Activated naive CD4-positive, alpha-beta T cell treated with Interleukin-2 at 50 U/mL for 16 hours (primary cell): Measurements from ENCODE around the gene LHPP.

Experiments used
- DNase-seq: peaks from one replicate; pipeline ENCODE4 v3.0.0-alpha.2; 2020

LHPP gene

DNA sequence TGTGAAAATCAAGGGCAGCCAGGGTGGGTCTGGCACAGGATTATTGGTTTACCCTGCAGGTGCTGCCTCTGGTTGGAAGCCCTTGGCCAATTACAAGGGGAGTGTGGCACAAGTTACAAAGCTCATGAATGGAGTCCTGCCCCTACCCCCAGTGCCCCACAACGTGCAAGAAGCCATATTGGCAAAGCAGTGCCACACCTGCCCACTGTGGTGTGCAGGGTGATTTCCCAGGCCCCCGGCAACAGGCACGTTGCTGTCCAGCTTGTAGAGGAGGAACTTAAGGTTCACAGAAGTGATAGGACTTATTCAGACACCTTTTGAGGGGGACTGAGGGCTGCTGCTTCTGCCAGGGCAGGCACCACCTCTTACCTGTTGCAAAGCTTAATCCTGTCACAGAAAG is 11.4 kb downstream of the LHPP start:
- no peak for DNase-seq

DNA sequence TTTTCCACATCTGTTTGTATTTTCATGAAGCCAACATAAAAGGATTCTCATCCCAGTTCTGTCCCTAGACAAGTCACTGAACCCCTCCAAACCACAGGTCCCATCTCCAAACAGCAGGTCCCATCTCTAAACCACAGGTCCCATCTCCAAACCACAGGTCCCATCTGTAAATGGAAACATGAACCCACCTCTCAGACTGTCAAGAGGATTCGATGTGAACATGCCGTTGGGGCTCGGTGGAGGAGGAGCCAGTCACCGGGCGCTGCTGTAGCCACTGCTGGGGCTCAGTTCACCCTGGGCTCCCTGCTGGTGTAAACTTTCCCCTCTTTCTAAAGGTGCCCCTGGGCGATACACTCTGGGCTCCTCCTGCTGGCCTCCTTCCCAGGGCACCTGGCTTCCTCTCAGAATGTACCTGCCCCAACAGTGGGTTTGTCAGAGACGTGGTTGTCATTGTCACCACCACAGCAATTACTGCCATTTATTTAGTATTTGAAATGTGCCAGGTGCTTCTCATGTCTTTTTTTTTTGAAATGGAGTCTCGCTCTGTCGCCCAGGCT is 13.0 kb downstream of the LHPP start:
- DNase-seq: no peak

GRCh38 chr10:124476043-124476725 is 14.6 kb downstream of the LHPP start:
- DNase-seq: no peak

DNA sequence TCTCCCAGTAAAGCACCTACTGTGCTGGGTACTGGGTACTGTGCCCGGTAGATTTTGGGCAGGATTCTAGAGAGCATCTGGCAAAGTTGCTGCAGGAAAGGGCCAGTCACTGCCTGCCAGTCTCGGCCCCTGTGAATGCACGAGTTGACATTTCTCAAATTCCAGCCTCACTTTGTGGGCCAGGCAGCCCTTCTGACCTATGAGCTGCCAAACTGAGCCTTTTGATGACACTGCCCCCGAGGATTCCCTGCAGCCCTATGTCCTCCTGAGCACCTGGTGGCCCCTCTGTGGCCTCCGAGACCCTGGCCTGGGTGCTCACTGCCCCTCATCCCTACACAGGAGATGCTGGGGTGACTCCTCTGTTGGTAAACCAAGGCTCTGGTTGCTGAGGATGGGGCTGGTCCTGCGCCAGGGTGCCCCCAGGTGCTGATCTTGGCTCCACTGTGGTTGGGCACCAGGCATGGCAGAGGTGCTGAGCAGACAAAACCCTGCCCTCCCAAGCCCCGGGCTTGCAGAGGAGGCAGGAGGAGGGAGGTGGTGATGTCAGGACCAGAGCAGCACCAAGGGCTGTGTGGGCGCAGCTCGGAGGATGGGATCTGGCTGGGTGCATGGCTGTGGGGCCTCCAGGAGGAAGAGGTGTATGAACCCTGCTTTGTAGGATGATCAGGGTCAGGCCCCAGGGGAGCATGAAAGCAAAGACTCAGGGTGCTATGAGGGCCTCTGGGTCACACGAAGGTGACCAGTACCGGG is 16.2 kb downstream of the LHPP start:
- no peak for DNase-seq

DNA sequence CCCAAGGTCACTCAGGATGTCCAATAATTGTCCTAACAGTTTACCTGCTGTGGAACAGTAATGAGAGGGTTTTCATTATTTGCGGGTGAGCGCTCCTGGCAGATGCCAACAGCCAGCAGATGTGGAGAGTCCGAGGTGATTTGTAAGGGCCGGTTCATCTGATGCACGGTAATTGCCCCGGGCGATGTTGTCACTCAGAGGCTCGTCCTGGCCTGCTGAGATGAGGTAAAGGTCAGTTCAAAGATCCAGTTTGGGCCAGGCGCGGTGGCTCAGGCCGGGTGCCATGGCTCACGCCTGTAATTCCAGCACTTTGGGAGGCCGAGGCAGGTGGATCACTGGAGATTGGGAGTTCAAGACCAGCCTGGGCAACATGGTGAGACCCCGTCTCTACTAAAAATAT is 16.9 kb downstream of the LHPP start:
- no peak for DNase-seq

GRCh38 chr10:124480860-124481259 is 19.2 kb downstream of the LHPP start:
- no peak for DNase-seq

GRCh38 chr10:124481717-124482116 is 20.1 kb downstream of the LHPP start:
- DNase-seq: no peak

DNA sequence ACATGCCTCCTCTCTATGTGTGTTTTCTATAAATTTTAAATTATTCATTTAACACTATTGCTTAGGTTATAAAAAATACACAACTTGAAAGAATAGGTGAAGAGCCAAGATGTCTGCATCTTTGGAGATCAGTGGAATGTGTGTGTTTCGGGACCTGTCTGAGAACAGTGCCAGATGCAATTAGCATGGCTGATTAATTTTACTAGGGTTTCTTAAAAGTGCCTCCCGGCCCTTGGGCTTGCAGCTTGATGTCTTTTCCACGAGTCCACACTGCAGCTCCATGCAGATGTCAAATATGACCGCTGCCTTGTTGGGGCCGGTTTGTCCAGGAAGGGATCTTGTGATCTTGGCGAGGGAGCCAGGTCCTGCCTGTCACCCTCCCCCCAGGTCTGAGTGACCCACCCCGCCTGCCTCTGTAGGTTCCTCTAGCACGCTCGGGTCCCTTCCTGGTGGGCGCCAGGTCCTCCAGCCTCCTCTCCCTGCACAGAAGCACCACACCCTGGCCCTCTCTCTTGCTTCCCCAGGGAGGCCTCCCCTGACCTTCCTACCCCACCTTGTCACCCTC is 20.7 kb downstream of the LHPP start:
- no peak for DNase-seq

DNA sequence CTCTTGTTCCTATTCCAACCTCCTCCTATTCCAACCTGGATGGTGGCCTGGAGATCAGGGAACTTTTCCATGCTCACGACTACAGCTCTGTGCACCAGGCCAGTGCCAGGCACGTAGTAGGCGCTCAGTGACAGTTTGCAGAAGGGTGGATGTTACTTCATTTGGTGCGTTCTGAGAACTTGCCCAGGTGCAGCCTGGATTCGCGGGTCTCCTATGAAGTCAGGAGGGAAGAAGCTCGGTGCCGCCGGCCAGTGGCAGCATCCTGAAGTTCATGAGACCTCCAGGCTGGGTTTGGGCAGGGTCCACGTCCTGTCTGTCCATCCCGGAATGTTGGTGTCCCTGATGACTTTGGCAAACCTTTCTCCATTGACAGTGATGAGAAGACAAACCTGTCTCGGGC is 21.3 kb downstream of the LHPP start:
- no peak for DNase-seq

- DNase-seq: no peak
Measured at GRCh38 chr10:124484031-124484430, 22.4 kb downstream of the LHPP start.

DNA sequence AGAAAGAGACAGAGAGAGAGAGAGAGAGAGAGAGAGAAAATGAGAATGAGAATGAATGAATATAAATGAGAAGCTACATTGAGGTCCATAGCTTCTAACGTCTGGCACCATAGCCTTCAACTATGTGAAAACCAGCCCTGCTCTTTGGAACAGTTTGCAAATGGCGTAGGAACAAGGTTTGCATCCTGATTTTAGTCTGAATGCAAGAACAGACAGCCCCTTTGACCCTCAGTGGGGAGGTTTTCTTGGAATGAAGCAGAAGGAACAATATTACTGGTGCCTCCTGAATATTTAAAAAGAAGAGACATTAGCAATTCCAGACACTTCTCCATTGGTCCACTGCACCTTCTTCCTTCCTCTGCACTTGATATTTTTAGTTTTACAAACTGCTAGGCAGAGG is 23.0 kb downstream of the LHPP start:
- DNase-seq: no peak

DNA sequence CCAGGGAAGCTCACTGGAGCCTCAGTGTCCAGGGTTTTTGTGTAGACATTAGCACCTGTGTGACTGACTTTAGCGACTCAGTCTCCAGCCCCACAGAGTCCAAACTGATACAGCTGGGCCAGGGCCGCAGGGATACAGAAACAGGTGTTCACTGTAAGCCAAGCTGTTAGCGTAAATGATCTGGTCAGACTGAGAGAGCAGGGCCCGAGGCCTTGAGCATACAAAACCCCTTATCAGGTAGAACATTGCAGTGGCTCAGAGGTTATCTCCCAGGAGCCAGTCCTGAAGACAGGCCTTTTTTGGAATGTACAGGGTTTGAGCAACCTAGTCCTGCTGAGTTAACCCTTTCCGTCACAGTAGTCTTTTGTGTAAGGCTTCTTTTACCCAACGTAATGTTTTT is 25.0 kb downstream of the LHPP start:
- DNase-seq: no peak

- no peak for DNase-seq
Measured at GRCh38 chr10:124491105-124491504, 29.5 kb downstream of the LHPP start.

DNA sequence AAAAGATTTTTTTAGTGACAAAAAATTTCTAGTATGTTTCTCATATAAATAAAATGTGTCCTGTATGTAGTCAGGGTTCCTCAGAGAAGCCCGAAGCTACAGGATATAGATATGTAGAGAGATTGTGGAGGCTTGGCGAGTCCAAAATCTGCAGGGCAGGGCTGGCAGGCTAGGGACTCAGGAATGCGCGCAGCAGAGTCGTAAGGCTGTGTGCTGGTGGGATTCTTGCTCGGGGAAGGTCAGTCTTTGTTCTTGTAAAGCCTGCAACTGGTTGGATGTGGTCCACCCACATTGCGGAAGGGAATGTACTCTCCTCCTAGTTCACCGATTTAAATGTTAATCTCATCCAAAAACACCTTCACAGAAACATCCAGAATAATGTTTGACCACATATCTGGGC is 30.6 kb downstream of the LHPP start:
- DNase-seq: no peak

GRCh38 chr10:124493214-124493882 is 31.7 kb downstream of the LHPP start:
- no peak for DNase-seq

DNA sequence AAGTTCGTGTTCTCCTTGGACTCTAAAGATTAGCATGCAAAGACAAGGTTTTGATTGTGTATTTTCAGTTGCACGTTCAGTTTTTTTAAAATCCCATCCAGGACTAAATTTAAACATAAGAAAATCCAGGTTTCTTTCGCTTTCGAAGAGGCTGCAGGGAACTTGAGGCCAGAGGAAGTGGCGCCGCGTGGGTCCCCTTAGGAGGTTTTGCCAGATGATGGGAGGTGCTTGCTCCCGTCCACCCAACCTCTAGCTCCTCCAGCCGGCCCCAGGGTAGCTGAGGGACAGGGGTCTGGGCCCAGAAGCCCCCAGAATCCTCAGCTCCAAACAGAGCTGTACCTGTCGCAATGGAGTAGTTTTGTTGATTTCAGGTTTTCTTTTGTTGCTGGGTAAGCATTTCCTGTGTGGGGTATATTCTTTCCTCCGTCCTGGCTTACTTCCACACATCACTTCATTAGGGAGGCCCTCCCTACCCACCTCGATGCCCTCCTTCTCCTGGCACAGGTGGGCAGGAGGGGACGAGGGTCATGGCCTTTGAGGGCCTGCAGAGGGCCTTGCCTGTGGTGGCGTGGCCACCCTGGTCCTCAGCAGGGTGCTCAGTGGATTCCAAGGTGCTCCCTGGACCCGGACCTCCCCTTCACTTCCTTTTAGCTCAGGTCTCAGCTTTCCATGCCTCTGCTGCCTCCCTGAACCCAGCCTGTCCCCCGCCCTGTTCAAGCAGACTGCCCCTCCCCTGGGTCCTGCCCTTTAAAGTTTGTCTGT is 32.6 kb downstream of the LHPP start:
- DNase-seq: no peak

DNA sequence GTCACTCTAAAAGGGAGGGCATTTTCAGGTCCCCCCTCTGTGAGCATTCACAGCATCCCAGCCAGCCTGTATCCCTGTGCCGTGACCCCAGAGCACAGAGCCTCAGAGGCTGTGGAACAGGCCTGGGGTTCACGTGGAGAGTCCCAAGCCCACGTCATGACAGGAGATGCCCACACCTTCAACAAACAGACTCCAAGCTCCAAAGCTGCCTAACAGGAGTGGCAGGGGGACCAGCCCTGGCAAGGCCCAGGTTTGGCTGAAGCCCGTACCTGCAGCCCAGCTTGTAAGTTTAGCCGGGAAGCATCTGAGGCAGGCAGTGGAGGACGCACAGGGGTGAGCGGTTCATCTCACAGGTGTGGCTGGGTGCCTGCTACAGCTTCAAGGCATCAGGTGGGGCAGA is 33.5 kb downstream of the LHPP start:
- DNase-seq: no peak

DNA sequence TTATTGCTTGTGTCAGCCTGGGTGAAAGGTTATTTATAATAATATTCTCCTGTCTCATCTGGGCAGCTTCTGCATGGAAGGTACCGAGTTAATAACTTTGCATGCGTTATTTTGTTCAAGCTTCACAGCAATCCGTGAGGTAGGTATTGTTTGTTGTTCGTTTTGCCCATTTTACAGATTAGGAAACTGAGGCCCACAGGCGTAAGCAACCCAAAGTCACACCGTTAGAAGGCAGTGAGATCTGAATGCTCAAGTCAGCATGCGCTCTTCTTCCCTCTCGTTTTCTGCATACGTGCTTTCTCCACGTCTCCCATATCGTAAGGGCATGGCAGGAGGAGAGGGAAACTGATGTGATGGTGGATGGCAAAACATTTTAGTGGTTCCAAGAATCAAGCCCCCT is 34.1 kb downstream of the LHPP start:
- no peak for DNase-seq

- DNase-seq: no peak
Measured at GRCh38 chr10:124496150-124496549, 34.5 kb downstream of the LHPP start.

DNA sequence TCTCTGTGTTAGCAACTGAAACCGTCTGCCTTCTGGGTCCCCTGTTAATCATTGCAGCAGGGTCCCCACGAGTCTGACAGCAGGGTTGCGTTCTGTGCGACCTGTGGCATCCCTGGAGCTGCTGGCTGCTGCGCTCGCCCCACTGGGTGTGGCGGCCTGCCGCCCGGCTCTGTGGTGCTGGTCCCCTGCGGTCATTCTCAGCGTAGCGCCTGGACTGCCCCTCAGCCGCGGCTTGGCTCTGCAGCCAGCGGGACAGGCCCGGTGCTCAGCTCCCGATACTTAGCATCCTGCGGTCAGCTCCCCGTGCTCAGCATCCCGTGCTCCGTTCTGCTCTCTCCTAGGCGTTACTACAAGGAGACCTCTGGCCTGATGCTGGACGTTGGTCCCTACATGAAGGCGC is 35.0 kb downstream of the LHPP start:
- DNase-seq: no peak

DNA sequence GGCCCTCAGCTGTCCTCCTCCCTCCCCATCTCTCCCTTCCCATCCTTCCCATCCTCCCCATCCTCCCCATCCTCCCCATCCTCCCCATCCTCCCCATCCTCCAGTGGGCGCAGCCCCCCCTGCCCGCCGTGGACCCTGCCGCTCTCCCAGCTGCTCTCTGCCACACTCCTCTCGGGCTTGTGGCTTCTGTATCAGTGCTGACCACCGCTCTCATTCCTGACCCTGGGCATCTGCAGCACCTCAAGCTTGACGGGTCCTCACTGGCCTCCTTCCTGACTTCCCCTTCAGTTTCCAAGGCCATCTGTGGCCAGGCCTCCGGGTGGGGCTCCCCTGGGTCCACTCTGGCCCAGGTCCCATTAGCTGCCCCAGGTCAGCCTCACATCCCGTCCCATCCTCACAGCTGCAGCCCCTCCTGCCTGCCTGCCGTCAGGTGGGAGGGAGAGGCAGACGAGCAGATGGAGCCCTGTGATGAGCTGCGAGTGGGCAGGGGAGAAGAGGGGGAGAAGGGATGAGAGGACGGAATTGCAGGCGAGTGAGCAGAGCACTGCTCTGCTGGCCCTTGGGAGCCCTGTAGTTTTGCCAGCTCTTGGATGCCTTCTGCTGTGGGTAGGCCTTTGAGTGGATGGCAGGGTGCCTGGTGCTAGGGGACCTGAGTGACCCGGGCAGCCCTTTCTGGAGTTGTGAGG is 35.7 kb downstream of the LHPP start:
- DNase-seq: no peak

- DNase-seq: no peak
Measured at GRCh38 chr10:124498056-124498455, 36.4 kb downstream of the LHPP start.
